Subcutaneous abdominal adipose tissue (tissue), 5 donors: ENCODE measurements around the gene WNT5A.
A peak's percentile ranks its signal among the peaks of the same experiment; 100 is the strongest.

Experiments
- H3K27ac ChIP-seq: one replicate; pipeline ENCODE4 v1.7.0; 2013; ENCODE audit warnings: low read depth, mild to moderate bottlenecking, inconsistent platforms, low read length, moderate library complexity
- H3K27me3 ChIP-seq, 5 donors: one replicate each; pipeline ENCODE4 v1.7.0; 2013; ENCODE audit warnings: low read length in 5 of 5, inconsistent platforms in 1 of 5; ENCODE audit not compliant: control insufficient read depth in 5 of 5, insufficient read depth in 4 of 5
- H3K36me3 ChIP-seq, 5 donors: one replicate each; pipeline ENCODE4 v1.7.0; 2013; ENCODE audit warnings: low read length in 5 of 5; ENCODE audit not compliant: control insufficient read depth in 5 of 5, insufficient read depth in 5 of 5
- H3K4me1 ChIP-seq, 5 donors: one replicate each; pipeline ENCODE4 v1.7.0; 2013; ENCODE audit warnings: low read length in 5 of 5, mild to moderate bottlenecking in 3 of 5, moderate library complexity in 1 of 5; ENCODE audit not compliant: control insufficient read depth in 5 of 5, insufficient read depth in 5 of 5
- H3K4me3 ChIP-seq, 5 donors: one replicate each; pipeline ENCODE4 v1.7.0; 2013; ENCODE audit warnings: low read length in 5 of 5, low read depth in 1 of 5
- H3K9ac ChIP-seq, 5 donors: one replicate each; pipeline ENCODE4 v1.7.0; 2013; ENCODE audit warnings: low read length in 5 of 5, mild to moderate bottlenecking in 4 of 5, moderate library complexity in 3 of 5
- H3K9me3 ChIP-seq, 5 donors: one replicate each; pipeline ENCODE4 v1.7.0; 2013; ENCODE audit warnings: low read length in 5 of 5; ENCODE audit not compliant: control insufficient read depth in 5 of 5
- donor health status: healthy.
- donor health status: healthy.
- donor health status: healthy.
- donor health status: healthy.
- donor health status: healthy.

The WNT5A gene

DNA sequence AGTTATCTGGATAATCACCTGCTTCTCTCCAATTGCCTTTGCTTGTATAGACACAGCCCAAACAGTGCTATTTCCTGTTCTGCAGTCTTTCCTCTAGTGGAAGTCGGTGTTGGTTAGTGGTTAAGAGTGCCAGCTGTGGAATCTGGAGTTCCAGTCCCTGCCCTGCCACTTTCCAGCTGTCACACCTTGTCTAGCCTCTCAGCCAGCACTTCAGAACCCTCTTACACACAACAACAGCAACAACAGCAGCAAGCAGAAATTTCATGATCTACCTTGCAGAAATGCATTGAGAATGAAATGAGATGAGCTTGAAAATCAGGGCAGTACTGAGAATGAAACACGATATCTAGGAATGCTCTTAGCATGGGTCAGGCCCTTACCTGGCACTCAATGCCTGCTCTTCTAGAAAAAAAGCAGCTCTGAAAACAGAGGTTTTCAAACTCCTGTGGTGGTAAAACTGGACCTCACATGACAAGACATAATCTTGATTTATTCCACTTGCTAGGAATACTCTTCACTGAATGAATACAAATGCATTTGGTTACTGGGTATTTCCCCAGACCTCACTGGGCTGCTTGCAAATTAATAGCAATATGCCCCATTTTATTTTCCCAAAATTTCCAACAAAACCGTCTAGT is 3.3 kb upstream of the WNT5A start:
- H3K27ac ChIP-seq: no peak overlapping the region
- H3K27me3 ChIP-seq: peaks cover 15 to 37% (median 23%) of the 10 kb centered on the region in 5 donors
- H3K9me3 ChIP-seq: no peaks in the 10 kb centered on the region
- H3K4me3 ChIP-seq: no peak overlapping the region
- peaks cover 3 to 37% (median 34%) of the 10 kb centered on the region in 5 donors for H3K4me1 ChIP-seq
- H3K36me3 ChIP-seq: no peaks in the 10 kb centered on the region
- no peak overlapping the region for H3K9ac ChIP-seq

DNA sequence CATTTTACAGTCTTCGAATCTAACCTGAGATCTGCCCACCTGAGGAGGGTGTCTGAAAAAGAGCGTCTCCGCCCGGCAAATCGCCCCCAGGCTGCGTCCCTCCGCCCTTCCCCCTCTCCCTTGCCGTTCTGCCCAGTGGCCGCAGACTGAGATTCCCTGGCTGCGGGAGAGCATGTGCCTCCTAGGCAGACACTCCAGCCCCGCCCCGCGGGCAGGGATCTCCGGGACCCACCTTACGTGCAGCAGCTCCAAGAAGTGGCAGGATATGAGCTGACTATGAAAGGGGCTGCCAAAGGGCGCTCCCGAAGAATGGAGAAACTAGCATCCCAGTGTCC is 2.7 kb upstream of the WNT5A start:
- Histone ChIP-seq H3K9ac (no peak overlapping the region), H3K9me3 (no peaks in the 10 kb centered on the region), H3K4me1 (peaks cover 3 to 42% (median 36%) of the 10 kb centered on the region in 5 donors), H3K27ac (no peak overlapping the region), H3K27me3 (peaks cover 15 to 41% (median 23%) of the 10 kb centered on the region in 5 donors), H3K36me3 (no peaks in the 10 kb centered on the region), H3K4me3 (no peak overlapping the region)

DNA sequence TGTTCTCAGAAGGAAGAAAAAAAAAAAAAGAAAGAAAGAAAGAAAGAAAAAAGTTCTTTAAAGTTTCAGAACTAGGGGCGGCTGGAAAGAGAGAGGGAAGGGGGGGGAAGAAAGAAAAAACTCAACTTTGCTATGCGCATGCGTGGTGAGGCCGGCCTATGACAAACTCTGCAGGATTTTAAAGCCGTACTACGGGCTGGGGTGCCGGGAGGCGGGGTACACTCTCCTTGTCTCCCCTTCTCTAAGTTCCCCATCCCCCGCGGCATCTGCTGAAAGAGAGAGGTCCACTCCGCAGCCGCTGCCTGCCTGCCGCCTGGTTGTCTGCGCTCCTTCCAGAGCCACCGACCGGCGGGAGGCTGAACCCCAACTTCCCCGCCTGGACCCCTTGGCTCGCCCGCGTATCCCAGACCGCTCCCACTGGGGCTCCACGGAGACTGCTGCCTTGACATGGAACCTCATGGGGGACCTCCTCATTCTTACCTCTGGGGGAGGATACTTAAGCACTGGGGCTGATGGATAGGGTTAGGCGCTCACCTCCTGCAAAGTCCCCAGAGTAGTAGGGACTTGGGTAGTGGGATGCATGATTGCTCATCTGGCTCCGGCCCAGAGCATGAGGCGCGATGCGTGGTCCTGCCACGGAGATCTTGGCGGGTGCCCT is 1.4 kb upstream of the WNT5A start:
- H3K4me1 ChIP-seq: peaks cover 3 to 45% (median 36%) of the 10 kb centered on the region in 5 donors
- H3K4me3 ChIP-seq: peak overlapping the region; percentile 51 to 82 (median 71)
- peaks cover 19 to 50% (median 28%) of the 10 kb centered on the region in 5 donors for H3K27me3 ChIP-seq
- H3K9ac ChIP-seq: peak overlapping the region in 2 of 5 donors; percentile 45 to 47
- H3K27ac ChIP-seq: no peak overlapping the region
- H3K36me3 ChIP-seq: no peaks in the 10 kb centered on the region
- no peaks in the 10 kb centered on the region for H3K9me3 ChIP-seq

DNA sequence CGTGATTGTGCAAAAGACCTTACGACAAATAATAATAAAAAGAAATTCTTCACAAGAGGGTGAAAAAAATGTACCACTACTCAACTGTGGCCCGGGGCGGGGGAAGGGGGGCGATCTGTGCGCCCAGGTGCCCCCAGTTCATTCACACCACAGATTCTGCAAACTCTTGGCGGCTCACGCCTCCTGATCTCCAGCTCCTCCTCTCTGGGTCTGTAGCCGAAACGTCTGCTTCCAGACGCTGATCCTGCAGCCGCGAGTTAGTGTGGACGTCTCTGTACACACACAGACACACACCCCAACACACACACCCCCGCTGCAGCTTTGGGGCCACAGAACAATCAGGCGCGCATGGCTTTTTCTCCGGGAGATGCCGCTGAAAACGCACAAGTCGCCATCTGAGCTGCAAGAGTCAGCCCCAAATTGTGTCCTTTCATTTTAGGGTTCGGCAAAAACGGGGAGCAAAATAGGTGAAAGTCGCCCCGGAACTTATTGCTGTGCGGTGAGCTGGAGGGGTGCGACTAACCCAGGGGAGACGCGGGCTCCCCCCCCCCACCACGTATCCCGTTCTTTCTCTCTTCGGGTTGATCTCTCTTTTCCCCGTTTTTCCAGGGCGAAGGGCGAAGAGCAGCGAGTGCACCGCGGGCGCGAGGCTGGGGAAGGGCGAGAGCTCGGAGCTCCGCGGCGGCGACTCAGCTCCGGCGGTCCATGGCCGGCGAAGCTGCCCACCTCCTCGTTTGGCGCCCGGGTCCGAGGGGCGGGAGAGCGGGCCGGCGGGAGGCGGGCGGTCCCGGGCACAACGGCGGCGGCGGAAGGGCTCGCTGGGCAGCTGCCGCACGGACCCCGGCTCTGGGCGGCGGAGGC is 505 bp upstream of the WNT5A start:
- H3K9ac ChIP-seq: no peak overlapping the region
- no peaks in the 10 kb centered on the region for H3K36me3 ChIP-seq
- H3K27me3 ChIP-seq: peaks cover 24 to 57% (median 37%) of the 10 kb centered on the region in 5 donors
- peaks cover 3 to 51% (median 41%) of the 10 kb centered on the region in 5 donors for H3K4me1 ChIP-seq
- H3K9me3 ChIP-seq: no peaks in the 10 kb centered on the region
- H3K27ac ChIP-seq: peak overlapping the region; percentile 10
- H3K4me3 ChIP-seq: peak overlapping the region; percentile 52 to 82 (median 79)

DNA sequence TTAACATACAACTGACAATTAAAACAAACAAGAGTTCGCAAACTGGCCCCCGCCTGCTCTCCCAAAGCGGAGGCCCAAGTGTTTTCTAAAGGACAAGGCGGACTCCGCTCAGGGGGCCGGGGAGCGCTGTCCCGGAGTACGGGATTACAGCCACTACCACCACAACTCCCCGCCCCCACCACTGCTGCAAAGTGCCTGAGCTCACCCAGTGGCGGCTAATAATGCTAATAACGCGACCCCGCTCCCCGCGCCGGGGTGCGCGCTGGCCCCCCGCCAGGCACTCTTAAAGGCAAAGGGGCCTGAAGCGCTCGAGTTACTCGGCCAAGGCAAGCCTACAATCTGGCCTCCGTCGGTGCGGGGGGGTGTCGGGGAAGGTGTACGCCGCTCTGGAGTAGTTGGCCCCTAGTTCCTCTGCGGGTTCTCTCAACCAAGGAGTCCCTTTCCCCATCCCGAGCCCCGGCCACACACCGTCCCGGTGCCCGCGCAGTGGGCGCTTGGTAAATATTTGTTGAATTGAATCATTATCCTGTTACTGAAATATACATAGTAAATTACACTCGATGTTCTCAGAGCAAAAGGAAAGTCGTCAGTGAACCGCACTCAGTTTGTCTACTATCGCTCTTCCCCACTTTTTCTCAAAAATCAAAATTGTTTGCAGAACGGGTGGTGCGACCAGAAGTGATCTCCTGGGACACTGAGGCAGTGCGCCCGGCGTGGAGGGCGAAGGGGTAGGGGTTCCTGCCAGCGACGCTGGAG is 827 bp downstream of the WNT5A start:
- Histone ChIP-seq H3K9me3 (no peaks in the 10 kb centered on the region), H3K27ac (peak overlapping the region; percentile 16), H3K36me3 (no peaks in the 10 kb centered on the region), H3K4me1 (peaks cover 3 to 64% (median 54%) of the 10 kb centered on the region in 5 donors), H3K27me3 (peaks cover 27 to 65% (median 49%) of the 10 kb centered on the region in 5 donors), H3K9ac (peak overlapping the region in 2 of 5 donors; percentile 20 to 35), H3K4me3 (peak overlapping the region; percentile 52 to 82 (median 71))

DNA sequence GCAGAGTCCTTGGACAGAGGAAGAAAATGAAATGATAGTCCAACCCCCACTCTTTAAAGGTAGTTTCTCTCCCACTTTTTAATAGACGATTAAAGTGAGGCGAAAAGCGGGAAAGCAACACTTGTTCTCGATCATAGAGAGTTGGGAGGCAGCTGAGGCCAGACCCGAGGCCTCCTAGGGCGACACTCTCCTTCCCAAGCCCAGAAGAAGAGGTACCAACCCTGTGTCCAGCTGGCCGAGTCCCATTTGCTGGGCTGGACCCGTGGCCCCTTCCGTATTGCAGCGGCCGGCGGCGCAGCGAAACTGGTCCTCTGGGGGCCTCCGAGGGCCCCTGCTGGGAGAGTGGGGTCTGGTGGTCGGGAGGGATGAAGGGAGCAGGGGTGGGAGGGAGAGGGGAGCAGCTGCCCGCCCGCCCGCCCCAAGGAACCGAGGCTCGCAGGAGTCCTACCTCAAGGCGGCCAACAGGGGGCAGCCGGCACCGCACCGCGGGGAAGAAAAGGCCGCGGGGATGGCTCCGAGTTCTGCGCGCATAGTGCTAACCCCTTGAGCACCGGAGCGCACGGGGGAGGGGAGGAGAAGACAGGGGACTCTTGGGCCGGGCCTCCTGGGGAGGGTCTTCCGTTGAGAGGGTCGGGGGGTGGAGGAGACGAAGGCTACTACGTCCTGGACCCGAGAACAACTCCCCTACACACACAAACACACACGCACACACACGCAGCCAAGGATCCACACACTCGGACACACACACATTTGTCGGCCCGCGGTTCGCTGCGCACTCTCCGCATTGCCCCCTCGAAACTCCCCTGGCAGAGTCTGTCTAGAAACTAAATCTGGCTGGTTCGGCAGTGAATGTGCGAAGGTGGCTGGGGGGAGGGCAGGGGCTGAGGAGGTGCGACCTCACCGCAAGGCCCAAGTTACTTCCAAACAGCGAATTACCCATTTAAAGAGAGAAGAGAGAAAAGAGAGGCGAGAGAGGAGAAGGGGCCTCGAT is 2.0 kb downstream of the WNT5A start:
- Histone ChIP-seq H3K27me3 (peaks cover 31 to 66% (median 58%) of the 10 kb centered on the region in 5 donors), H3K36me3 (no peaks in the 10 kb centered on the region), H3K4me1 (peaks cover 3 to 69% (median 58%) of the 10 kb centered on the region in 5 donors), H3K27ac (peak overlapping the region; percentile 16), H3K9me3 (no peaks in the 10 kb centered on the region), H3K4me3 (peak overlapping the region; percentile 52 to 82 (median 71)), H3K9ac (peak overlapping the region in 2 of 5 donors; percentile 20 to 47)

DNA sequence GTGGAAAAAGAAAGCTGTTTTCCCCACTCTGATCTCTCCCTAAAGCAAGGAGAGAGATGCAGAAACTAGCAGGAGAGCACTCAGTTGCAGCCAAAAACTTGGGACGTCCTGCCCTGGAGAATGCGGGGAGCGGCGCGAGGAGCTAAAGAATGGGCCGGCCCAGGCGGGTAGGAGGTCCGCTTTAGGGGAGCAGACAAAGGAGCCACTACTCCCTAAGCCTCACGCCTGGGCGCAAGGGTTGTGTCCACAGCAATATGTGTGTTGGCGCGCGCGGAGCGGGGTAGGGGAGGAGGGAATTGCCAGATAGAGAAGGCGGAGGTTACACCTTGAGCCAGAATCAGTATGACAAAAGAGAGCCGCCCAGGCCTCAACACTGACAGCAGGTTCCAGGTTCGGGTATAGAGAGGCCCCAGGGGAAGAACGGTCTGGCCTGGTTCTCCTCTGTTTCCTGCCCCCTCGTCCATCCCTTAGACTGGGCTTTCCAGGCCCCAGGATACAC is 2.9 kb downstream of the WNT5A start:
- Histone ChIP-seq H3K36me3 (no peaks in the 10 kb centered on the region), H3K27me3 (peaks cover 26 to 64% (median 50%) of the 10 kb centered on the region in 5 donors), H3K9me3 (no peaks in the 10 kb centered on the region), H3K4me1 (peaks cover 3 to 69% (median 57%) of the 10 kb centered on the region in 5 donors), H3K4me3 (no peak overlapping the region), H3K27ac (no peak overlapping the region), H3K9ac (no peak overlapping the region)

DNA sequence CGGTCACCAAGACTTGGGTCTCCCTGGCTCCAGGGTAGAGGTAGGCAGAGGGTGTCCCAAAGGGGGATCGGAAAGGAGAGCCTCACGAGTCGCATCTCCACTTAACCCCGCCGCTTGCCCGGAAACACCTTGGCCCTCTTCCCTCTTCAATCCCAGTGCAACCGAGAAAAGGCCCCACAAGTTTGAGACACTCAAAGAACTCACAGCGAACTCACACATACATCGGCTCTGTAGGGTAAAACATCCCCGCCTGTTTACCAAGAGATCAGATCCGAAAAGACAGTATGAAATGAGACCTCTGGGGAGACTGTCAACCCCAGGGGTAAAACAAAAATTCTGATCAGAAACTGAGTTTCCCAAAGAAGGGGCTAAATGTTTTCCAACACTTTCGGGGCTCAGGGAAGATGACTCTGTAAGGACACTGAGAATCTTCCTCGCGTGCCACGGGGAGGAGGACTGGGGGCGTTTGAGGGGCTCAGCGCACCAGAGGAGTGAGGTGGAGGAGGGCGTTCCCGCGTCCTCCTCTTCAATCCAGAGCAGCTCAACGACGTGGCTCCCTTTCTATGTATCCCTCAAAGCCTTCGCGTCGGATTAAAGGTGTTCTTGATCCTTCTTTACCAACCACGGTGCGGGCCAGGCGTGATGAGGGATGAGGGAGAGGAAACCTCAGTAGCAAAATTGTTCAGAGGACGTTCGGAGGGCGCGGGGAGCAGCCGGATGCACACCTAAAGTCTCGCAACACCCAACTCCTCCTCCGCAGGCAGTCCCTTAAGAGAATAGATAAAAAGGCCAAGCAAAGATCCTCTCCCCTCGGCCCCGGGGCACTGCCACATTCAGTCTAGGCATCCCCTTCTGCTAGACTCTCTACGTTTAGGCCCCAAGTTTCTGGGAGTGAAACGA is 3.7 kb downstream of the WNT5A start:
- H3K4me3 ChIP-seq: peak overlapping the region in 1 of 5 donors; percentile 45
- H3K27me3 ChIP-seq: peaks cover 24 to 58% (median 42%) of the 10 kb centered on the region in 5 donors
- H3K27ac ChIP-seq: no peak overlapping the region
- no peaks in the 10 kb centered on the region for H3K36me3 ChIP-seq
- no peak overlapping the region for H3K9ac ChIP-seq
- no peaks in the 10 kb centered on the region for H3K9me3 ChIP-seq
- peaks cover 2 to 61% (median 50%) of the 10 kb centered on the region in 5 donors for H3K4me1 ChIP-seq
